ENCODE data around the gene LPCAT3.
A peak's percentile ranks its signal among the peaks of the same experiment; 100 is the strongest.

LPCAT3 gene

GRCh38 chr12:6937481-6938352, 80.6 kb downstream of the LPCAT3 start:
- DNase-seq (ENCODE audit: low read depth in 3 of 3): peak; percentile 86 to 90 (median 87)

- DNase-seq (ENCODE audit: low read depth in 3 of 3): no peak
Observed at GRCh38 chr12:6936636-6937480, 81.4 kb downstream of the LPCAT3 start.

GRCh38 chr12:6936194-6936635, 82.1 kb downstream of the LPCAT3 start:
- DNase-seq (ENCODE audit: low read depth in 3 of 3): no peak

- DNase-seq (ENCODE audit: low read depth in 3 of 3): no peak
Observed at GRCh38 chr12:6935371-6936193, 82.7 kb downstream of the LPCAT3 start.

GRCh38 chr12:6934110-6934509, 84.2 kb downstream of the LPCAT3 start:
- DNase-seq (ENCODE audit: low read depth in 3 of 3): no peak

GRCh38 chr12:6932766-6933165, 85.5 kb downstream of the LPCAT3 start:
- DNase-seq (ENCODE audit: low read depth in 3 of 3): no peak

GRCh38 chr12:6929466-6930452, 88.5 kb downstream of the LPCAT3 start:
- no peak for DNase-seq (ENCODE audit: low read depth in 3 of 3)

GRCh38 chr12:6928703-6929407, 89.4 kb downstream of the LPCAT3 start:
- no peak for DNase-seq (ENCODE audit: low read depth in 3 of 3)

- DNase-seq (ENCODE audit: low read depth in 3 of 3): no peak
Observed at GRCh38 chr12:6928022-6928702, 90.1 kb downstream of the LPCAT3 start.

- no peak for DNase-seq (ENCODE audit: low read depth in 3 of 3)
Observed at GRCh38 chr12:6927379-6928021, 90.8 kb downstream of the LPCAT3 start, which contains the start of gene ATN1. TSS of gene ATN1 (plus strand) at chr12:6927959. CDS start at chr12:6934002, 6,043 bp downstream.
